Measurements from ENCODE around the gene FOXP4.

DNA sequence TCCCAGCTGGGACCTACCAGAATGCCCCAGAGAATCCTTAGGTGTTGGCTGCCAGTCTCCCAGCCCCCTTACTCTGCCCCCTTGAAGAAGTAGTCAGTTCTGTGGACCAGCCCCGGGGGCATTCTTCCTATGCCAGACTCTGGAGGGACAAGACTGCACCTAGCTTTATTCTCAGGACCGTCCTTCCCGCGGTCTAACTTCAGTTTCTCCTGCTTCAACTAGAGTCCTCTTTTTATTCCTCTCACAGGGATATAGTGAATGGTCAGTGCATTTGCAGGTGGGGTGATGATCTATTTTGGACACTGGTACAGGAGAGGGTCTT lies 56.2 kb downstream of the FOXP4 start:
- TF ChIP-seq, protein P1, sequence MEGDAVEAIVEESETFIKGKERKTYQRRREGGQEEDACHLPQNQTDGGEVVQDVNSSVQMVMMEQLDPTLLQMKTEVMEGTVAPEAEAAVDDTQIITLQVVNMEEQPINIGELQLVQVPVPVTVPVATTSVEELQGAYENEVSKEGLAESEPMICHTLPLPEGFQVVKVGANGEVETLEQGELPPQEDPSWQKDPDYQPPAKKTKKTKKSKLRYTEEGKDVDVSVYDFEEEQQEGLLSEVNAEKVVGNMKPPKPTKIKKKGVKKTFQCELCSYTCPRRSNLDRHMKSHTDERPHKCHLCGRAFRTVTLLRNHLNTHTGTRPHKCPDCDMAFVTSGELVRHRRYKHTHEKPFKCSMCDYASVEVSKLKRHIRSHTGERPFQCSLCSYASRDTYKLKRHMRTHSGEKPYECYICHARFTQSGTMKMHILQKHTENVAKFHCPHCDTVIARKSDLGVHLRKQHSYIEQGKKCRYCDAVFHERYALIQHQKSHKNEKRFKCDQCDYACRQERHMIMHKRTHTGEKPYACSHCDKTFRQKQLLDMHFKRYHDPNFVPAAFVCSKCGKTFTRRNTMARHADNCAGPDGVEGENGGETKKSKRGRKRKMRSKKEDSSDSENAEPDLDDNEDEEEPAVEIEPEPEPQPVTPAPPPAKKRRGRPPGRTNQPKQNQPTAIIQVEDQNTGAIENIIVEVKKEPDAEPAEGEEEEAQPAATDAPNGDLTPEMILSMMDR (IDR thresholded peaks at IDR 0.05 in 8 of 11, conservative IDR thresholded peaks at IDR 0.05 in 3 of 11) = no peak
- no peak for TF ChIP-seq POLR2A (IDR thresholded peaks at IDR 0.05)

Measured in spleen (tissue), 7 donors.